Fibroblast of pulmonary artery (primary cell): ENCODE measurements around the gene AATK.

ENCODE experiments used
- DNase-seq: peaks from one replicate; pipeline ENCODE4 v3.0.0-alpha.2; 2010; ENCODE audit warnings: low read depth
- H3K4me3 ChIP-seq: replicated peaks from 2 replicates; pipeline ENCODE4 v1.5.1; 2011; ENCODE audit warnings: low read depth, mild to moderate bottlenecking, control low read depth, low read length, moderate library complexity
- TF ChIP-seq, protein P1 (sequence below): IDR thresholded peaks from 2 replicates; pipeline ENCODE4 v1.5.1; 2011; ENCODE audit warnings: mild to moderate bottlenecking, control low read depth, low read length, inconsistent platforms; ENCODE audit errors: missing control alignments

Gene AATK

DNA sequence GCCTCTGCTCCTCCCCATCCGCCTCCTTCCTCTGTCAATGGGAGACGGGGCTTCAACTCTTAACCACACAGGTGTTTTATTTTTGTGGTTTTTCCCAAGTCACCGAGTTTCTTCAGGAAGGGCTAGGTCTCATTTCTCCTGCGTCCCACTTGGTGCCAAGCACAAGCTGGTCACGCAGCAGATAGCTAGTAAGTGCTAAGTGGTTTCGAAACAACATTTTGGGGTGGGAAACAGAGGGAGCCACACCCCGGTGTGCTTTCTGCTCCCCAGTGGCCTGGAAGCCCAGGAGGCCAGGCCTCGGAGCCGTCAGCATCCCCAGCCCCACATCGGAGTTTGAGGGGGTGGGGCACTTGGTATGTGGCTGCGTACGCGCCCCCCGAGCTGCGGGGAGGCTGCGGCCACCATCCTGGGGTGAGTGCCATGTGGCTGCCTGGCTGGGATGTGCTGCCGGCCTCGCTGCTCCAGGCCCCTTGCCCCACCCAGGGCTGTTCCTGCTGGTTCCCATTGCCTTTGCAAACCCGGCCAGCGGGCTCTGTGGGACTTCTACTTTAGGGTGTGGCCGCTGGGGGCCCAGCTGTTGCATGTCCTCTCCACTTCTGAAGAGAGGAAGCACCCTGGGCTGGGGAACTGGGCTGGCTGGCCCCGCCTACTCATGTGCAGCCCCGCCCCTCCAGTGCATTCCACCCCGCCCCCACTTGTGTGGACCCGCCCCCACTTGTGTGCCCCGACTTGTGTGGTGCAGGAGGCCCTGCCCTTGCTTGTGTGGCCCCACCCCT is 75.5 kb downstream of the AATK start:
- H3K4me3 ChIP-seq: no peak overlapping the region
- TF ChIP-seq, protein P1, sequence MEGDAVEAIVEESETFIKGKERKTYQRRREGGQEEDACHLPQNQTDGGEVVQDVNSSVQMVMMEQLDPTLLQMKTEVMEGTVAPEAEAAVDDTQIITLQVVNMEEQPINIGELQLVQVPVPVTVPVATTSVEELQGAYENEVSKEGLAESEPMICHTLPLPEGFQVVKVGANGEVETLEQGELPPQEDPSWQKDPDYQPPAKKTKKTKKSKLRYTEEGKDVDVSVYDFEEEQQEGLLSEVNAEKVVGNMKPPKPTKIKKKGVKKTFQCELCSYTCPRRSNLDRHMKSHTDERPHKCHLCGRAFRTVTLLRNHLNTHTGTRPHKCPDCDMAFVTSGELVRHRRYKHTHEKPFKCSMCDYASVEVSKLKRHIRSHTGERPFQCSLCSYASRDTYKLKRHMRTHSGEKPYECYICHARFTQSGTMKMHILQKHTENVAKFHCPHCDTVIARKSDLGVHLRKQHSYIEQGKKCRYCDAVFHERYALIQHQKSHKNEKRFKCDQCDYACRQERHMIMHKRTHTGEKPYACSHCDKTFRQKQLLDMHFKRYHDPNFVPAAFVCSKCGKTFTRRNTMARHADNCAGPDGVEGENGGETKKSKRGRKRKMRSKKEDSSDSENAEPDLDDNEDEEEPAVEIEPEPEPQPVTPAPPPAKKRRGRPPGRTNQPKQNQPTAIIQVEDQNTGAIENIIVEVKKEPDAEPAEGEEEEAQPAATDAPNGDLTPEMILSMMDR: no peak
- peak; percentile 16 for DNase-seq

DNA sequence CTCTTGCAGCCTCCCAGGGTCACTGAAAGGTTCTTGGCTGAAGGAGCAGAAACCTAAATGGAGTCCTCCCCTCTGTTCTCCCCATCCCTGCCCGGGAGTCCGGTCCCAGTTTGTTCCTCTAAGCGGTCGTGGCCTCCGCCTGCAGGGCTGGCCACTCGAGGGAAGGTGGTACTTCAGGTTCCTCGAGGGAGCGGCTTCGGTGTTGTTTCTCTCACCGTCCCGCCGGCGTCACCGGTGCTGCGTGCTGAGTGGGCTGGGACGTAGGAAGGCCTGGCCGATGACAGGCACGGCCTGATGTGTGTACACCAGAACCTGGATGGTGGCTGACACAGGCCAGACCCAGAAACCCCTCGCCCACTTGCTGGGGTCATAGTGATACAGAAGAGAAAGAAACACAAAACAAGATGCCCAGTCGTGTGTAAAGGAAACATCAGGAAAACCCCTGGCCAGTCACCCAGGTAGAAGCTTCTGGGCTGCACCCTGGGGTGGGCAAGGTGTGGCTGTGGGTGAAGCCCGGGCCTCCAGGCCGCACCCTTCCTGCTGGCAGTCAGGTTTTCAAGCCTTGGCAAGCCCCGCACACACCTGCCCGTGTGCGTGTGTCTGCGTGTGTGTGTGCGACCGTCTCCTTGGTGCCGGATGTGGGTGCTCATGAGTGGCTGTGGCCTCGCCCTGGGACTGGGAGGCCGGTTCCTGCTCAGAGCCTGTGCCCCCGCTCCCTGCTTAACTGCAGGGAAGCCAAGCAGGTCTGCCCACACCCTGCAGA is 79.1 kb downstream of the AATK start:
- DNase-seq: no peak
- no peak overlapping the region for H3K4me3 ChIP-seq
- TF ChIP-seq, protein P1: no peak

DNA sequence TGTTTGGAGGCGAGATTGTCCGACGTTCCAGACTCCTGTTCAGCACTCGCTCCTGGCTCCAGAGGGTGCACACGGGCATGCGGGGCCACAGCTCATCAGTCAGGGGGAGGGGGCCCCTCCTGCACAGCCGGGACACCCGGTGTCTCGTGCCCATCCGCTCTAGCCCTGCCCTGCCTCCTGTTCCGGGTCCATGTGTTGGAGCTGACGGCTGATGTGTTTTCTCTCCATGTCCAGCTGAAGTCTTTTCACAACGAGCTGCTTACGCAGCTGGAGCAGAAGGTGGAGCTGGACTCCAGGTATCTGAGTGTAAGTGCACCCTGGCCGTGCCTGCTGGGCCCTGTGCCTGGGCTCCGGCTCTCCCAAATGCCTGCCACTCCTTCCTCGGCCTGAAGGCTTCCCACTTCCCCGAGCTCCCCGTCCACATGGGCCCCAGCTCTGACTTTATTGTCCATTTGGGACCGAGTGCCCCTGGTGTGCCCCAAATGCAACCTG is 80.6 kb downstream of the AATK start:
- H3K4me3 ChIP-seq: no peak overlapping the region
- TF ChIP-seq, protein P1: no peak
- DNase-seq: no peak

DNA sequence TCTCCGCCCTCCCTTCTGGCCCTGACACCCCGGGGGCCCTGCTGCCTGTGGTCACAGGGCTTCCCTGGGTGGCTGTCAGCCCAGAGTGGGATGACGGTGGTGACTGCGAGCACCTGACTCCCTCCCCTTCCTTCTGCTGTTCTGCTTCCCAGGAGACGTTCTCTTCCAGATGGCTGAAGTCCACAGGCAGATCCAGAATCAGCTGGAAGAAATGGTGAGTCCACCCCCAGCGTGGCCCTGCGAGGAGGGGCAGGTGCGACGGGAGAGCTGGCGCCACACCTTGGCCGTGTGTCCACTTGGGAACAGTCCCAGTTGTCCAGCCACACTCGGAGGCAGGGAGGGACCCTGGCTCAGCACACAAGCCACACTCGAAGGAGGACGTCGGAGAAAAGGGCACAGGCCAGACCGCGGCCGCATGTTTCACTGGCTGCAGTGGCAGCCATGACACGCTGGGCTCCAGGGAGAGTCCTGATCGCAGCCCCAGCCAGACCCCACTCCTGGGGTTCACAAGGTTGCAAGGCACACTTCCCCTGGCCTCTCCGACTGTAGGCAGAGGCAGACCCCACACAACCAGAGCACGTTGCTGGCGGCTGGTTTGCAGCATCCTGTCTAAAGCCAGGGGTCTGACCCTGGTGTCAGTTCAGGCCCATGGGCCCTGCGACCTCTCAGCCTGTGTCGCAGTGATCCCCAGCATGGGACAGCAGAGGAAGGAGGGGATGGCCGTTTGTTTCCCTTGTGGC is 81.2 kb downstream of the AATK start:
- TF ChIP-seq, protein P1: no peak
- no peak overlapping the region for H3K4me3 ChIP-seq
- DNase-seq: no peak

DNA sequence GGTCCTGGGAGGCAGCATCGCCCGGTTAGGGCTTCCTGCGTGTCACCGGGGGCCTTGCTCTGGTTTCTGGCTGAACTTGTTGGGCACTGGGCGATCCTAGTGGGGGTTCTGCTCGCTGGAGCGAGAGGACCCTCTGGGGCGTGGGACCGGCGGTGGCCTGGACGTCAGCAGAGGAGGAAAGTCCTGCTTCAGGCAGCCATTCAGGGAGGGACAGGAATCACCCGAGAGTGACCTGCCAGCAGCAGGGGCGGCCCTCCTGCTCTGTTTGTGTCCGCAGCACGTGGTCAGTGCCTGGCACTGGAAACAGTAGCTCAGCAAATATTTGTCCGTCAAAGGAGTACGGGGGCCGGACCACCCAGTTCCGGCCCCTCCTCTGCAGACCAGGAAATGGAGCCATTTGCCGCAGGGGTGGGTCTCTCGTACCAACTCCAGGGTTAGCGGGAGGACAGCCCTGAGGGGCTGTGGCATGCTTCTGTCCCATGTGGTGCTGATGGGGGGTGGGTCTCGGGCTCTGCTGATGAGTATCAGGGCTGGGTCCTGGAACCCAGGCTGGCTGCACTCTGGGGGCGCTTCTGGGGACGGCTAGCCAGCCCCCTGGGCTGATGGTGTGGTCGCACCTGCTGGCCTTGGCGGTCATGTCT is 82.8 kb downstream of the AATK start:
- no peak for DNase-seq
- TF ChIP-seq, protein P1: no peak
- H3K4me3 ChIP-seq: no peak overlapping the region

DNA sequence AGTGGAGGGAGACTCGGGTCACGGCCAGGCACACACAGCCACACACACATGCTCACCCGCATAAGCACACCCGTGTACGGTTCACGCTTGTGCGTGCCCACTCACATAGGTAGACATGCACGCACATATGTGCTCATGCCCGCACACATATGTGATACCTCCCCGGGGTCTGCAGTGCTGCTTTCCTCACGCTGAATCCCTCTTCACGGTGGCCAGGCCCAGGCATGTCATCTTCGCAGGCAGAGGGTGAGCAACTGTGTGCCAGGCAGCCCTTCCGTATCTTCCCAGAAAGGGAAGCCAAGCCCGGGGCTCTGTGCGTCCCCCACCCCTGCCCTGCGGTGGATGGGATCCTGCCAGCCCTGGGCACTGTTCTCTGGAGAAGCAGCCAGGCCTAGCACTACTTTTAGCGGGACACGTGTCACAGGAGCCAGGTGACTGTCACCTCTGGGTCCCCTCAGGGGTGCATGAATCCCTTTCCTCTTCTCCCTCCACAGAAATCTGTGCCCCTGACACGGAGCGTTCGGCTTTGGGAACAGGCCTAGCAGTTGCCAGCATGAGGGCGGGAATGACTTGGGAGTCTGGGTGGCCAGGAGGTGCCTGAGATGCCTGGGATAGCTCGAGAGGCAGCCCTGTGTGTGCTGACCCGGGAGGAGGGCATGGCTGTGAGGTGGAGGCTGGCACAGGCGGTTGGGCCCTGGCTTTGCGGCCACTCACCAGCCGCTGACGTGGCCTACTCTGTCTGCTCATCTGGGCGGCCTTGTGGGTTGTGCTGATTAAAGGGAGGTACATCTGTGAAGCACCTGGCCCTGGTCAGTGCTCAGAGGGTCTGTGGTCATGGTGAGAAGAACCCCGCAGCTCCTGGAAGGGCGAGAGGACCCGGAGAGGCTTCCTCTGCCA is 83.6 kb downstream of the AATK start:
- no peak for DNase-seq
- TF ChIP-seq, protein P1: no peak
- H3K4me3 ChIP-seq: no peak overlapping the region
